SU-DHL-6 (cell line): ENCODE measurements around the gene TNNI2.

Experiments used
- EZH2phosphoT487 ChIP-seq: fragments of 200-600 bp; sonication (generic), shearing (Covaris generic); conservative IDR thresholded peaks from 2 replicates; pipeline ENCODE4 v1.6.1; 2018; ENCODE audit warnings: mild to moderate bottlenecking, antibody characterized with exemption, low read length, moderate library complexity, mixed read lengths
- TF ChIP-seq, protein P1 (sequence below): fragments of 200-600 bp; sonication (generic); IDR thresholded peaks from one replicate; pipeline ENCODE4 v1.5.1; 2017; ENCODE audit warnings: antibody characterized with exemption, mild to moderate bottlenecking, low read length, moderate library complexity; ENCODE audit not compliant: insufficient read depth, poor library complexity, severe bottlenecking

DNA sequence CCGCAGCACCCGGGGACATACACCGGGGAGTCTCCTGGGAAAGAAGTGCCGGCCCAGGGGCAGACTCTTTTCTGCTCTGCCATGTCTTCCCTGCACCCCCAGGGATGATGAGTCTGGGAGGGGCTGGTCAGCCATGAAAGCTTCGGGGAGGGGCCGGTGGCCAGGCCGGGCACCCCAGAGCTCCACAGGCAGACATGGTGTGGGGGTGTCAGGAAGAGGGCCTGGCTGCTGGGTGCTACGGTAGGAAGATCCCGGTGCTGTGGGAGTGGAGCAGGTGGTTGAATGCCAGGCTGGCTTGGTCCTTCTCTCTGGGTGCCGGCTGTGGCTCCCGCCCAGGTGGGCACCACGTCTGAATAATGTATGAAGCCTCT, 31.5 kb downstream of the TNNI2 start:
- TF ChIP-seq, protein P1, sequence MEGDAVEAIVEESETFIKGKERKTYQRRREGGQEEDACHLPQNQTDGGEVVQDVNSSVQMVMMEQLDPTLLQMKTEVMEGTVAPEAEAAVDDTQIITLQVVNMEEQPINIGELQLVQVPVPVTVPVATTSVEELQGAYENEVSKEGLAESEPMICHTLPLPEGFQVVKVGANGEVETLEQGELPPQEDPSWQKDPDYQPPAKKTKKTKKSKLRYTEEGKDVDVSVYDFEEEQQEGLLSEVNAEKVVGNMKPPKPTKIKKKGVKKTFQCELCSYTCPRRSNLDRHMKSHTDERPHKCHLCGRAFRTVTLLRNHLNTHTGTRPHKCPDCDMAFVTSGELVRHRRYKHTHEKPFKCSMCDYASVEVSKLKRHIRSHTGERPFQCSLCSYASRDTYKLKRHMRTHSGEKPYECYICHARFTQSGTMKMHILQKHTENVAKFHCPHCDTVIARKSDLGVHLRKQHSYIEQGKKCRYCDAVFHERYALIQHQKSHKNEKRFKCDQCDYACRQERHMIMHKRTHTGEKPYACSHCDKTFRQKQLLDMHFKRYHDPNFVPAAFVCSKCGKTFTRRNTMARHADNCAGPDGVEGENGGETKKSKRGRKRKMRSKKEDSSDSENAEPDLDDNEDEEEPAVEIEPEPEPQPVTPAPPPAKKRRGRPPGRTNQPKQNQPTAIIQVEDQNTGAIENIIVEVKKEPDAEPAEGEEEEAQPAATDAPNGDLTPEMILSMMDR = no peak
- TF ChIP-seq EZH2phosphoT487 = no peak
